Right ventricle myocardium superior (tissue), 1 donor: ENCODE measurements around the gene ZNF844. TPM values are rescaled to one million over a fixed set of nuclear protein-coding genes. Genes with fewer than 3 reads are reported as not detected.

Experiments used
- total RNA-seq: library from RNA; stranded (reverse); fragmentation: NEBNext Ultra II Directional; extraction: Animal tissue kit (Norgen Biotek cat#: 25700); gene quantifications from one replicate; pipeline ENCODE4 v1.2.1, GENCODE V29; 2021
- donor health status: DM: no; HTN: yes; CAD: no; lungs with severe emphysema.

Gene ZNF844
- total RNA-seq, 1 donor from 2014 or later: 12.4 TPM

Other genes starting within 250 kb of the ZNF844 start
- gene ZNF439, start 216.0 kb upstream of the ZNF844 start, total RNA-seq: 3.2 TPM
- 4.7 TPM for gene ZNF69, start 176.9 kb upstream of the ZNF844 start, total RNA-seq
- 4.2 TPM for gene ZNF700, start 139.6 kb upstream of the ZNF844 start, total RNA-seq
- gene ZNF763, start 99.7 kb upstream of the ZNF844 start, total RNA-seq: 3.7 TPM
- gene ZNF433, start 29.1 kb upstream of the ZNF844 start, total RNA-seq: 3.8 TPM
- gene ZNF878, start 11.8 kb upstream of the ZNF844 start, total RNA-seq: 0.22 TPM
- gene ZNF20, start 75.6 kb downstream of the ZNF844 start, total RNA-seq: 0.97 TPM
- 3.2 TPM for gene ZNF625, start 92.0 kb downstream of the ZNF844 start, total RNA-seq
- 4.2 TPM for gene ZNF136, start 98.4 kb downstream of the ZNF844 start, total RNA-seq
- 8.6 TPM for gene ZNF44, start 230.2 kb downstream of the ZNF844 start, total RNA-seq